Measurements from ENCODE around the gene PRKCE. TPM values are rescaled to one million over a fixed set of nuclear protein-coding genes. Genes with fewer than 3 reads are reported as not detected.

Gene PRKCE
- total and polyA plus RNA-seq, 2 donors (not counting 3 experiments of a cell fraction or from before 2014, with no cell fraction given): 27.9 to 33.9 TPM

DNA sequence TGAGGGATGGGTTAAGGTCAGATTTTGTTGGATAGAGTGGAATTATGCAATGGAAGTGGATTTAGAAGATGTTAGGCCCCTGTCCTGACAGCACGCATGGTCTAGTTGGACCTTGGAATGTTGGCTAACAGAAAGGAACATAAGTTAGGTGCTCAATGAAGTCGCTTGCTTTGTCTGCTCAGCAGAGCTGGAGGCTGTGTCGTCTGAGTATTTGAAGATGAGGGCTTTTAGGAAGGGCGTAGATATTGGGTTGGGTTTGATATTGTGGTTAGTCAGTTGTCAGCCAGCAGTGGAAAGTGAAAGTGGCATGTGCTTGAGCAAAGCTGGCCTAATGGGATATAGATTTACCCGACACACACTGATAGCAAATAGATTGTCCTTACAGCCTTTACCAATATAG, 239.3 kb downstream of the PRKCE start:
- dilution Hi-C loops (cut with MboI; ENCODE audit: extremely low pct_ligation_motif_present, low sequenced_read_pairs): no loop called here
- Histone ChIP-seq H3K9me3 (replicated peaks; ENCODE audit: control insufficient read depth, insufficient read depth, low read length) (no peaks in the 10 kb centered on the region), H4K20me1 (replicated peaks; ENCODE audit: control insufficient read depth, extremely low read depth, insufficient read depth, low read length) (no peaks in the 10 kb centered on the region), H3K9me1 (replicated peaks; ENCODE audit: control insufficient read depth, extremely low read depth, insufficient read depth, low read length) (no peaks in the 10 kb centered on the region), H3K4me1 (ENCODE audit: control insufficient read depth, extremely low read depth, insufficient read depth, low read length) (no peaks in the 10 kb centered on the region), H3K9ac (replicated peaks; ENCODE audit: extremely low read depth, insufficient read depth, low read length) (no peak overlapping the region), H2AFZ (ENCODE audit: low read depth, low read length) (no peak overlapping the region), H3K27me3 (ENCODE audit: control insufficient read depth in 2 of 2, insufficient read depth in 2 of 2, low read length in 2 of 2) (no peaks in the 10 kb centered on the region), H3K36me3 (ENCODE audit: control insufficient read depth in 2 of 2, extremely low read depth in 1 of 2, insufficient read depth in 2 of 2, low read length in 2 of 2) (no peaks in the 10 kb centered on the region), H3K27ac (ENCODE audit: insufficient read depth, low read depth, low read length) (no peak overlapping the region), H3K4me3 (replicated peaks in 1 of 3; ENCODE audit: insufficient read depth in 1 of 3, low read depth in 1 of 3, low read length in 3 of 3) (no peak overlapping the region), H3K79me2 (ENCODE audit: control insufficient read depth, insufficient read depth, low read length) (no peaks in the 10 kb centered on the region), H3K4me2 (ENCODE audit: insufficient read depth, low read length) (no peak overlapping the region)
- ChIA-PET CTCF (no interaction called here), POLR2A (no interaction called here)
- TF ChIP-seq, protein P1, sequence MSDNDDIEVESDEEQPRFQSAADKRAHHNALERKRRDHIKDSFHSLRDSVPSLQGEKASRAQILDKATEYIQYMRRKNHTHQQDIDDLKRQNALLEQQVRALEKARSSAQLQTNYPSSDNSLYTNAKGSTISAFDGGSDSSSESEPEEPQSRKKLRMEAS (IDR thresholded peaks at IDR 0.05; ENCODE audit: insufficient read depth, insufficient read length): no peak
- TF ChIP-seq MYC (IDR thresholded peaks at IDR 0.05; ENCODE audit: low read depth, low read length): no peak
- TF ChIP-seq GATA2 (IDR thresholded peaks at IDR 0.05; ENCODE audit: insufficient read depth, insufficient read length, low read depth, low read length): no peak
- TF ChIP-seq EZH2 (IDR thresholded peaks at IDR 0.05; ENCODE audit: borderline replicate concordance, low read depth, low read length, severe bottlenecking): no peak
- TF ChIP-seq, protein P2, sequence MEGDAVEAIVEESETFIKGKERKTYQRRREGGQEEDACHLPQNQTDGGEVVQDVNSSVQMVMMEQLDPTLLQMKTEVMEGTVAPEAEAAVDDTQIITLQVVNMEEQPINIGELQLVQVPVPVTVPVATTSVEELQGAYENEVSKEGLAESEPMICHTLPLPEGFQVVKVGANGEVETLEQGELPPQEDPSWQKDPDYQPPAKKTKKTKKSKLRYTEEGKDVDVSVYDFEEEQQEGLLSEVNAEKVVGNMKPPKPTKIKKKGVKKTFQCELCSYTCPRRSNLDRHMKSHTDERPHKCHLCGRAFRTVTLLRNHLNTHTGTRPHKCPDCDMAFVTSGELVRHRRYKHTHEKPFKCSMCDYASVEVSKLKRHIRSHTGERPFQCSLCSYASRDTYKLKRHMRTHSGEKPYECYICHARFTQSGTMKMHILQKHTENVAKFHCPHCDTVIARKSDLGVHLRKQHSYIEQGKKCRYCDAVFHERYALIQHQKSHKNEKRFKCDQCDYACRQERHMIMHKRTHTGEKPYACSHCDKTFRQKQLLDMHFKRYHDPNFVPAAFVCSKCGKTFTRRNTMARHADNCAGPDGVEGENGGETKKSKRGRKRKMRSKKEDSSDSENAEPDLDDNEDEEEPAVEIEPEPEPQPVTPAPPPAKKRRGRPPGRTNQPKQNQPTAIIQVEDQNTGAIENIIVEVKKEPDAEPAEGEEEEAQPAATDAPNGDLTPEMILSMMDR (IDR thresholded peaks at IDR 0.05; ENCODE audit: extremely low read depth in 1 of 2, insufficient read depth in 1 of 2, low read depth in 1 of 2, low read length in 2 of 2): no peak
- TF ChIP-seq JUN (IDR thresholded peaks at IDR 0.05; ENCODE audit: borderline replicate concordance, insufficient read depth, insufficient read length, low read depth): no peak
- TF ChIP-seq POLR2AphosphoS5 (IDR thresholded peaks at IDR 0.05; ENCODE audit: insufficient read depth, low read depth, low read length): no peak
- TF ChIP-seq FOS (IDR thresholded peaks at IDR 0.05; ENCODE audit: borderline replicate concordance, insufficient read depth, low read length): no peak
- no peak for TF ChIP-seq POLR2A (IDR thresholded peaks at IDR 0.05; ENCODE audit: low read depth, low read length)
- intact Hi-C loops (cut with micrococcal nuclease): no loop called here
- BruUV-seq (replicated peaks): no TSS peak
- DNase-seq (ENCODE audit: low read depth, low spot score): no peak
- FAIRE-seq: no peak
